Ishikawa (cell line): ENCODE data around the gene OR5T3.

Source experiments
- CEBPB ChIP-seq: IDR thresholded peaks from 2 replicates; pipeline ENCODE4 v1.6.1; 2012
- CREB1 ChIP-seq: IDR thresholded peaks from 2 replicates; pipeline ENCODE4 v1.6.1; 2012; ENCODE audit warnings: low read depth
- EGR1 ChIP-seq: IDR thresholded peaks from 2 replicates; pipeline ENCODE4 v1.6.1; 2012
- EP300 ChIP-seq: IDR thresholded peaks from 2 replicates; pipeline ENCODE4 v1.6.1; 2012; ENCODE audit warnings: borderline replicate concordance
- FOXM1 ChIP-seq: IDR thresholded peaks from 2 replicates; pipeline ENCODE4 v1.6.1; 2012; ENCODE audit warnings: low read depth, borderline replicate concordance
- NFIC ChIP-seq: IDR thresholded peaks from 2 replicates; pipeline ENCODE4 v1.6.1; 2012
- RAD21 ChIP-seq: IDR thresholded peaks from 2 replicates; pipeline ENCODE4 v1.6.1; 2012; ENCODE audit warnings: low read depth
- TAF1 ChIP-seq: IDR thresholded peaks from 2 replicates; pipeline ENCODE4 v1.6.1; 2012; ENCODE audit warnings: low read depth, mild to moderate bottlenecking
- TCF12 ChIP-seq: IDR thresholded peaks from 2 replicates; pipeline ENCODE4 v1.6.1; 2012; ENCODE audit warnings: low read depth
- TEAD4 ChIP-seq: IDR thresholded peaks from 2 replicates; pipeline ENCODE4 v1.6.1; 2012
- YY1 ChIP-seq: IDR thresholded peaks from 2 replicates; pipeline ENCODE4 v1.6.1; 2012; ENCODE audit warnings: low read depth
- ZBTB7A ChIP-seq: IDR thresholded peaks from 2 replicates; pipeline ENCODE4 v1.6.1; 2012; ENCODE audit warnings: low read depth
- TF ChIP-seq, protein P1 (sequence below): IDR thresholded peaks from 2 replicates; pipeline ENCODE4 v1.6.1; 2012
- TF ChIP-seq, protein P2 (sequence below): IDR thresholded peaks from 2 replicates; pipeline ENCODE4 v1.6.1; 2012; ENCODE audit warnings: low read depth, mild to moderate bottlenecking
- TF ChIP-seq, protein P3 (sequence below): IDR thresholded peaks from 2 replicates; pipeline ENCODE4 v1.6.1; 2012

Gene OR5T3

DNA sequence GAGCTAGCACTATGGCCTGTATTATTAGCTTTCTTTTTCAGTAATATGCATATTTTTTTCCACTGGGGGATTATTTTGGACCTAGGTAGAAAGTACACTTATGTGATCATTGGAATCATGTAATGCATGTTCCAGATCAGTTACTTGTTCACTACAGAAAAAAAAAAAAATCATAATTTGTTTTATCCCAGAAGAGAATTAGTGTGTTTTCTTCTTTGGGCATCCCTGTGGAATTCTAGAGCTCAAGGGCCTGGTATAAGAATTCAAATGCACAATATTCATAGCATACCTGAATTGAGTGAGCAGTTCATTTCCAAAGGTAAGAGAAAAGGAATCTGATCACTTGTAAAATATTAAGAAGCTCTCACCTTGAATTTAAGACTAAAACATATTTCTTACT is 21.8 kb downstream of the OR5T3 start, which contains the start of gene OR5T1:
Gene OR5T1, plus strand, starts transcription at position 301 of the 400 bp plus-strand sequence. CDS start 1,485 bp downstream, outside the sequence.
- TF ChIP-seq, protein P1, sequence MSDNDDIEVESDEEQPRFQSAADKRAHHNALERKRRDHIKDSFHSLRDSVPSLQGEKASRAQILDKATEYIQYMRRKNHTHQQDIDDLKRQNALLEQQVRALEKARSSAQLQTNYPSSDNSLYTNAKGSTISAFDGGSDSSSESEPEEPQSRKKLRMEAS = no peak
- TF ChIP-seq FOXM1 (no peak), ZBTB7A (no peak), EP300 (no peak), EGR1 (no peak), TCF12 (no peak), CEBPB (no peak), RAD21 (no peak), CREB1 (no peak), TEAD4 (no peak), YY1 (no peak), TAF1 (no peak)
- TF ChIP-seq, protein P2, sequence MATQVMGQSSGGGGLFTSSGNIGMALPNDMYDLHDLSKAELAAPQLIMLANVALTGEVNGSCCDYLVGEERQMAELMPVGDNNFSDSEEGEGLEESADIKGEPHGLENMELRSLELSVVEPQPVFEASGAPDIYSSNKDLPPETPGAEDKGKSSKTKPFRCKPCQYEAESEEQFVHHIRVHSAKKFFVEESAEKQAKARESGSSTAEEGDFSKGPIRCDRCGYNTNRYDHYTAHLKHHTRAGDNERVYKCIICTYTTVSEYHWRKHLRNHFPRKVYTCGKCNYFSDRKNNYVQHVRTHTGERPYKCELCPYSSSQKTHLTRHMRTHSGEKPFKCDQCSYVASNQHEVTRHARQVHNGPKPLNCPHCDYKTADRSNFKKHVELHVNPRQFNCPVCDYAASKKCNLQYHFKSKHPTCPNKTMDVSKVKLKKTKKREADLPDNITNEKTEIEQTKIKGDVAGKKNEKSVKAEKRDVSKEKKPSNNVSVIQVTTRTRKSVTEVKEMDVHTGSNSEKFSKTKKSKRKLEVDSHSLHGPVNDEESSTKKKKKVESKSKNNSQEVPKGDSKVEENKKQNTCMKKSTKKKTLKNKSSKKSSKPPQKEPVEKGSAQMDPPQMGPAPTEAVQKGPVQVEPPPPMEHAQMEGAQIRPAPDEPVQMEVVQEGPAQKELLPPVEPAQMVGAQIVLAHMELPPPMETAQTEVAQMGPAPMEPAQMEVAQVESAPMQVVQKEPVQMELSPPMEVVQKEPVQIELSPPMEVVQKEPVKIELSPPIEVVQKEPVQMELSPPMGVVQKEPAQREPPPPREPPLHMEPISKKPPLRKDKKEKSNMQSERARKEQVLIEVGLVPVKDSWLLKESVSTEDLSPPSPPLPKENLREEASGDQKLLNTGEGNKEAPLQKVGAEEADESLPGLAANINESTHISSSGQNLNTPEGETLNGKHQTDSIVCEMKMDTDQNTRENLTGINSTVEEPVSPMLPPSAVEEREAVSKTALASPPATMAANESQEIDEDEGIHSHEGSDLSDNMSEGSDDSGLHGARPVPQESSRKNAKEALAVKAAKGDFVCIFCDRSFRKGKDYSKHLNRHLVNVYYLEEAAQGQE = no peak
- TF ChIP-seq, protein P3, sequence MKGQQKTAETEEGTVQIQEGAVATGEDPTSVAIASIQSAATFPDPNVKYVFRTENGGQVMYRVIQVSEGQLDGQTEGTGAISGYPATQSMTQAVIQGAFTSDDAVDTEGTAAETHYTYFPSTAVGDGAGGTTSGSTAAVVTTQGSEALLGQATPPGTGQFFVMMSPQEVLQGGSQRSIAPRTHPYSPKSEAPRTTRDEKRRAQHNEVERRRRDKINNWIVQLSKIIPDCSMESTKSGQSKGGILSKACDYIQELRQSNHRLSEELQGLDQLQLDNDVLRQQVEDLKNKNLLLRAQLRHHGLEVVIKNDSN = no peak

DNA sequence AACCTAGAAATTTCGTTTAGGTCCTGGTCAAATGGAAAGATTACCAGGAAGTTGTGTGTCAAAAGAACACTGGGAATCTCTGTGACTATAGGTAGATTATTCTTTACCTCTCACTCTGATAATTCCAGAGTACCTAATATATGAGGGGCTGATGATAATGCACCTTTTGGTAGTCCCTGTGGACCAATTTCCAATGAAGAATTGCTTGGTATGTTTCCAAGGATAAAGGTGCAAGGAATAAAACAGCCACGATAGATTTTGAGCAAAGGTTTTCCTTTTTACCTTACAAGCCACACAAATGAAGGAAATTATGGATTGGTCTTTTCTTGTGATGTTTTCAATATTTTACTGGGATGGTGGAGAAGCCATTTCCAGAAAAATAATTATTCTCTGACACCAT is 40.1 kb downstream of the OR5T3 start, which contains the start of gene OR8H1:
Gene OR8H1, minus strand, starts transcription at position 101 of the 400 bp plus-strand sequence. CDS start 1,192 bp downstream, outside the sequence.
- TF ChIP-seq, protein P1 = no peak
- TF ChIP-seq CREB1 (no peak), FOXM1 (no peak), ZBTB7A (no peak), EP300 (no peak), NFIC (no peak), TEAD4 (no peak), CEBPB (no peak), EGR1 (no peak)
- TF ChIP-seq, protein P3 = no peak

DNA sequence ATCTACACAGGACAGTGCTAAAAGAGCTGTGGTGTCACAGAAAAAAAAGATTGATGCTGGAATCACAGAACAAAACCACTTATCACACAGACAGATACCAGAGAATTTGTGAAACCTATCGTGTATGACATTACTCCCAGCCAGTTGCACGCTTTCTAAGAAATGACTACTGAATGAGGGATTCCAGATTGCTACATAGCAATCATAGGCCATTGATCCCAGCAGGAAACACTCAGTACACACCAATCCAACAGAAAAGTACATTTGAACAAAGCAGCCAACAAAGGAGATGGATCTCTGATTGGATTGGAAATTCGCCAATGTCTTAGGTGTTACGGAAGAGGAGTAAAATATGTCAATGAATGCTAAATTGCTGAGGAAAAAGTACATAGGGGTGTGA is 44.8 kb downstream of the OR5T3 start:
- TF ChIP-seq ZBTB7A (no peak), CREB1 (no peak), EGR1 (no peak), TEAD4 (no peak), FOXM1 (no peak), CEBPB (no peak), RAD21 (no peak), YY1 (no peak), TAF1 (no peak), TCF12 (no peak), EP300 (no peak), NFIC (no peak)
- TF ChIP-seq, protein P1 = no peak
- TF ChIP-seq, protein P2 = no peak
- TF ChIP-seq, protein P3 = no peak
